Loucy (cell line): Measurements from ENCODE around the gene TP63.
A peak's percentile ranks its signal among the peaks of the same experiment; 100 is the strongest.

Experiments
- H2AFZ ChIP-seq: fragments of 200-600 bp; sonication (generic); 2 replicates; pipeline ENCODE4 v1.6.0; 2016; ENCODE audit warnings: antibody characterized with exemption, mild to moderate bottlenecking, low read length, moderate library complexity
- H3F3A ChIP-seq: fragments of 200-600 bp; 2 replicates; pipeline ENCODE4 v1.6.0; 2016; ENCODE audit warnings: antibody characterized with exemption, low read depth, mild to moderate bottlenecking
- H3K27me3 ChIP-seq: fragments of 200-600 bp; sonication (generic); 2 replicates; pipeline ENCODE4 v1.6.1; 2014; ENCODE audit warnings: low read length, mild to moderate bottlenecking; ENCODE audit not compliant: insufficient read depth, poor library complexity, severe bottlenecking
- H3K36me3 ChIP-seq: fragments of 200-600 bp; sonication (generic); 2 replicates; pipeline ENCODE4 v1.6.1; 2016; ENCODE audit warnings: low read length; ENCODE audit not compliant: insufficient read depth
- H3K4me1 ChIP-seq: fragments of 200-600 bp; sonication (generic); 2 replicates; pipeline ENCODE4 v1.5.1; 2014; ENCODE audit warnings: low read length, mild to moderate bottlenecking; ENCODE audit not compliant: insufficient read depth, poor library complexity, severe bottlenecking
- H3K4me2 ChIP-seq: fragments of 200-600 bp; sonication (generic); 2 replicates; pipeline ENCODE4 v1.6.0; 2014; ENCODE audit warnings: antibody characterized with exemption, low read length, low read depth, mild to moderate bottlenecking; ENCODE audit not compliant: poor library complexity, severe bottlenecking
- H3K4me3 ChIP-seq: fragments of 200-600 bp; sonication (generic); 2 replicates; pipeline ENCODE4 v1.5.1; 2014; ENCODE audit warnings: low read length, mild to moderate bottlenecking, mixed read lengths; ENCODE audit not compliant: poor library complexity, severe bottlenecking
- H3K79me2 ChIP-seq: fragments of 200-600 bp; sonication (generic); 2 replicates; pipeline ENCODE4 v1.6.1; 2014; ENCODE audit warnings: low read length; ENCODE audit not compliant: insufficient read depth
- H3K9ac ChIP-seq: fragments of 200-600 bp; sonication (generic); 2 replicates; pipeline ENCODE4 v1.6.0; 2014; ENCODE audit warnings: mild to moderate bottlenecking, low read depth, low read length, moderate library complexity; ENCODE audit not compliant: poor library complexity, severe bottlenecking
- H3K9me2 ChIP-seq: fragments of 200-600 bp; sonication (generic); replicated peaks from 2 replicates; pipeline ENCODE4 v1.6.1; 2016; ENCODE audit warnings: low read depth, low read length, mixed read lengths
- H3K9me3 ChIP-seq: fragments of 200-600 bp; sonication (generic); 2 replicates; pipeline ENCODE4 v1.6.1; 2014; ENCODE audit warnings: mild to moderate bottlenecking, antibody characterized with exemption, low read length, low read depth; ENCODE audit not compliant: insufficient read depth
- H4K20me1 ChIP-seq: fragments of 200-600 bp; sonication (generic); 2 replicates; pipeline ENCODE4 v1.6.0; 2014; ENCODE audit warnings: antibody characterized with exemption, low read length, mild to moderate bottlenecking; ENCODE audit not compliant: insufficient read depth, poor library complexity, severe bottlenecking
- EZH2phosphoT487 ChIP-seq: fragments of 200-600 bp; IDR thresholded peaks from 2 replicates; pipeline ENCODE4 v1.6.1; 2018; ENCODE audit warnings: antibody characterized with exemption, mild to moderate bottlenecking, moderate library complexity, borderline replicate concordance
- TF ChIP-seq, protein P1 (sequence below): fragments of 200-600 bp; sonication (generic); conservative IDR thresholded peaks from 2 replicates; pipeline ENCODE4 v1.5.1; 2014; ENCODE audit warnings: mild to moderate bottlenecking, antibody characterized with exemption, low read length

The TP63 gene

DNA sequence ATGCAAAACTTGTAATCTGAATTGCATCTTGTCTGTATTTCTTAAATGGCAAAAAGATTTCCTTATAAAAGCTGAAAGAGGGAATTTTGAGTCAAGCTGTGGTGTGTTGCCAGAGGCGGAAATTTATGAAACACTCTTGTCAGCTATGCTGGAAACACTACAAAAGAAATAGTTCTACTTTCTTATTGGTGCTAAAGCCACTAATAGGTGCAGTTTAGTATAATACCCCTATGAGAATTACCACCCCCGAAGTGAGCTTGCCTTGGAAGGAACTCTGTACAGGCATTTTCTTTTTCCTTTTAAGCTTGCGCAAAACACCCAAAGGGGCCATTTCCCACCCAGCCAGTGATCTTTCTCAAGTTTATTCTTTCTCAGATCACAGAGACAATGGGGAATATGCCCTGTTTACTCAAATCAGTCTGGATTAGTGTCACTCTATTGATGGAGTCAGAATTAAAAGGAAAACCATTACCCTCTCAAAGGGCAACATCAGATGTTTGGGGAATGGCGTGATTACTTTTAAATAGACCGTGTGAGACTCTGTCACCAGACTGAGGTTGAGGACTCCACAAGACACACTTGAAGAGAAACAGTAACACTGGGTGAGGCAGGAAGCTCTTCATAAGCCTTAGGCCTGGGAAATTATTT lies 166.0 kb downstream of the TP63 start:
- H3K27me3 ChIP-seq, result no peaks in the 10 kb centered on the region
- H4K20me1 ChIP-seq, result no peaks in the 10 kb centered on the region
- H3K9me3 ChIP-seq, result no peaks in the 10 kb centered on the region
- no peak overlapping the region for H3K4me2 ChIP-seq
- H3K9me2 ChIP-seq, result no peaks in the 10 kb centered on the region
- 0 out of 2 replicates have a peak overlapping the region, but pooled peaks have one; percentile 19 for H2AFZ ChIP-seq
- H3K4me1 ChIP-seq, result peaks cover 26% of the 10 kb centered on the region
- no peaks in the 10 kb centered on the region for H3F3A ChIP-seq
- no peaks in the 10 kb centered on the region for H3K36me3 ChIP-seq
- H3K9ac ChIP-seq, result no peak overlapping the region
- TF ChIP-seq, protein P1, sequence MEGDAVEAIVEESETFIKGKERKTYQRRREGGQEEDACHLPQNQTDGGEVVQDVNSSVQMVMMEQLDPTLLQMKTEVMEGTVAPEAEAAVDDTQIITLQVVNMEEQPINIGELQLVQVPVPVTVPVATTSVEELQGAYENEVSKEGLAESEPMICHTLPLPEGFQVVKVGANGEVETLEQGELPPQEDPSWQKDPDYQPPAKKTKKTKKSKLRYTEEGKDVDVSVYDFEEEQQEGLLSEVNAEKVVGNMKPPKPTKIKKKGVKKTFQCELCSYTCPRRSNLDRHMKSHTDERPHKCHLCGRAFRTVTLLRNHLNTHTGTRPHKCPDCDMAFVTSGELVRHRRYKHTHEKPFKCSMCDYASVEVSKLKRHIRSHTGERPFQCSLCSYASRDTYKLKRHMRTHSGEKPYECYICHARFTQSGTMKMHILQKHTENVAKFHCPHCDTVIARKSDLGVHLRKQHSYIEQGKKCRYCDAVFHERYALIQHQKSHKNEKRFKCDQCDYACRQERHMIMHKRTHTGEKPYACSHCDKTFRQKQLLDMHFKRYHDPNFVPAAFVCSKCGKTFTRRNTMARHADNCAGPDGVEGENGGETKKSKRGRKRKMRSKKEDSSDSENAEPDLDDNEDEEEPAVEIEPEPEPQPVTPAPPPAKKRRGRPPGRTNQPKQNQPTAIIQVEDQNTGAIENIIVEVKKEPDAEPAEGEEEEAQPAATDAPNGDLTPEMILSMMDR, result no peak
- TF ChIP-seq EZH2phosphoT487, result no peak
- no peak overlapping the region for H3K4me3 ChIP-seq
- H3K79me2 ChIP-seq, result no peaks in the 10 kb centered on the region

DNA sequence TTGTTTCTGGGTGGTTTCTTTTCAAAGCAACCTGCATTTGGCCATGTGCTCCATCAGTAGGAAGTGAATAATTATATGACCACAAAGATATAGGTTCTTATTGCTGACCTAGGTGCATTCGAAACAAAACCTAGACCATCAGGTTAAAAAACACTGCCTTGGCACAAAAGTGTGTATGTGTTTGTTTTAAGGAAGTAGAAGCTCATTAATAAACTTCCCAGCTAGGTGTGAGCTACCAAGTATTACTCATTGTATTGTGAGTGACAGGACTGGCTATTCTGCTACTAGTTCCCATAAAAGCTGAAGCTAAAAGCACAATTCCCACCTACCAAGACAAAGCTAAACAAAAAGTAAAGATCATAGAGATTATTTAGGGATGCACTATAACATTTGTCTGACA lies 168.2 kb downstream of the TP63 start:
- H3K9me3 ChIP-seq, result no peaks in the 10 kb centered on the region
- H3K9ac ChIP-seq, result no peak overlapping the region
- TF ChIP-seq, protein P1, result no peak
- no peak for TF ChIP-seq EZH2phosphoT487
- no peak overlapping the region for H3K4me3 ChIP-seq
- H4K20me1 ChIP-seq, result no peaks in the 10 kb centered on the region
- no peaks in the 10 kb centered on the region for H3K36me3 ChIP-seq
- H3K9me2 ChIP-seq, result no peaks in the 10 kb centered on the region
- H3K79me2 ChIP-seq, result no peaks in the 10 kb centered on the region
- H2AFZ ChIP-seq, result peak overlapping the region; percentile 64
- H3K27me3 ChIP-seq, result no peaks in the 10 kb centered on the region
- no peaks in the 10 kb centered on the region for H3F3A ChIP-seq
- no peak overlapping the region for H3K4me2 ChIP-seq
- H3K4me1 ChIP-seq, result peaks cover 26% of the 10 kb centered on the region

DNA sequence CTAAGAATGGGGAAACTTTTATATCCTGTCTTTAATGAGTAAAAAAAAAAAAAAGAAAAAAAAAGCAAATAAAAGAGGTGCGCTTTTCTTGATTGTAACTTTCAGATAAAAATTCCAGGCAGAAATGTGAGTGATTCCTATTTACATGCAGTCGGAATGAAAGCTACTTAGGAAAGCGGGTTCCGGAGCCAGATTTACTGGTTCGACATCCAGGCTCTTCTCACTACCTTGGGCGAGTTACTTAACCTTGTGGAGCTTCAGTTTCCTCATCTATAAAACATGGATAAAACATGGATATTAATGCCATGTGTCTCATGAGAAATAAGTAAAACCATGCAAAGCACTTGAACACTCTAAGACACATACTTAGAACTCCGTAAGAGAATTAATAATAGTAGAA lies 169.2 kb downstream of the TP63 start:
- Histone ChIP-seq H3K9me2 (no peaks in the 10 kb centered on the region), H3K4me1 (peaks cover 17% of the 10 kb centered on the region), H3F3A (no peaks in the 10 kb centered on the region), H3K4me3 (no peak overlapping the region), H3K36me3 (no peaks in the 10 kb centered on the region), H2AFZ (no peak overlapping the region), H3K9me3 (no peaks in the 10 kb centered on the region), H3K27me3 (no peaks in the 10 kb centered on the region), H3K4me2 (no peak overlapping the region), H3K9ac (no peak overlapping the region), H3K79me2 (no peaks in the 10 kb centered on the region), H4K20me1 (no peaks in the 10 kb centered on the region)
- TF ChIP-seq, protein P1, result no peak
- TF ChIP-seq EZH2phosphoT487, result no peak
